NCI-H345 (cell line): ENCODE results near the gene AHNAK.
A peak's percentile ranks its signal among the peaks of the same experiment; 100 is the strongest.

Experiments
- DNase-seq: peaks from one replicate; lab custom pipeline; 2025; lab: John Stamatoyannopoulos, UW

The AHNAK gene

DNA sequence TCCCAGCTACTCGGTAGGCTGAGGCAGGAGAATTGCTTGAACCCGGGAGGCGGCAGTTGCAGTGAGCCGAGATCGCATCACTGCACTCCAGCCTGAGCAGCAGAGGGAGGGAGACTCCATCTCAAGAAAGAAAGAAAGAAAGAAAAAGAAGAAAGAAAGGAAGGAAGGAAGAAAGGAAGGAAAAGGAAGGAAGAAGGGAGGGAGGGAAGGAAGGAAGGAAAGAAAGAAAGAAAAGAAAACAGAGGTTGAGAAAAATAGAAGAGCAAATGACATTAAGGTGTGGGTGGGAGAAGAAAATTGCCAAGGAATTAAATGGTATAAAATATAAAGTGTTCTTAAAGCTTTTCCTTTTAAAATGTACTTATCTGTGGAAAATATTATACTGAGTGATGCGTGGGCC is 49.9 kb downstream of the AHNAK start:
- DNase-seq = no peak

DNA sequence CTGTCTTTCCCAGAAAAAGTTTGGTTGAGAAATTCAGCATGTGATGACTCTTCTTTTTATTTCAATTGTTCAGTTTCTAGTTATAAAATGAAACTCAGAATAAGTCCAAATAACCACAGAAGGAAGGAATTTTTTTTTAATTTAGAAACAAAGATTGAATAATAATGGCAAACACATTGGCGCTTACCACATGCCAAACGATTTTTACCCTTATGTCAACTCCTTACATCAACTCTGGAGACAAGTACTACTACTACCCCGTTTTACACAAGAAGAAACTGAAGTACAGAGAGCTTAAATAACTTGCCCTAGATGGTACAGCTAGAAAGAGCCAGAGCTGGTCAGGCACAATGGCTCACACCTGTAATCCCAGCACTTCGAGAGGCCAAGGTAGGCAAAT is 52.4 kb downstream of the AHNAK start:
- no peak for DNase-seq

DNA sequence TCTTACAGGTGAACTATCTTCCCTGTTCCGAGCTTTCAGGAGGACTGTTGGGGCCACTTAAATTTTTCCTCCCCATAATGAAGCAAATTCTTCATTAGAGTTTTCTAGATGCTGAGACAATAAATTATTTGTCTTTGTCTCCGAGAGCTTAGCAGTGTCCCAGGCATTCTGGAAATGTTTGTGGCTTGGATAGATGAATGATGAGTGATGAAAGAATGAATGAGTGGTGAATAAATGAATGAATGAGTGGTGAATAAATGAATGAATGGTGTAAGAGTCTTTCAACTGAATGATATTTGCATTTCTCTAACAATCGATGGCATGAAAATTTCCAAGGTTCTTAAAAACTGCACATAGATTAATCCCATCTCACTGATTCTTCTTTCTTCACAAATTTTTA is 52.8 kb downstream of the AHNAK start:
- no peak for DNase-seq

- DNase-seq = no peak
Measured at GRCh38 chr11:62492586-62492985, 54.0 kb downstream of the AHNAK start.

GRCh38 chr11:62491571-62492329 is 54.9 kb downstream of the AHNAK start:
- DNase-seq = no peak

GRCh38 chr11:62489204-62489603 is 57.4 kb downstream of the AHNAK start:
- no peak for DNase-seq

GRCh38 chr11:62487738-62488551 is 58.7 kb downstream of the AHNAK start:
- peak; percentile 60 for DNase-seq

GRCh38 chr11:62487136-62487535 is 59.5 kb downstream of the AHNAK start:
- DNase-seq = no peak

DNA sequence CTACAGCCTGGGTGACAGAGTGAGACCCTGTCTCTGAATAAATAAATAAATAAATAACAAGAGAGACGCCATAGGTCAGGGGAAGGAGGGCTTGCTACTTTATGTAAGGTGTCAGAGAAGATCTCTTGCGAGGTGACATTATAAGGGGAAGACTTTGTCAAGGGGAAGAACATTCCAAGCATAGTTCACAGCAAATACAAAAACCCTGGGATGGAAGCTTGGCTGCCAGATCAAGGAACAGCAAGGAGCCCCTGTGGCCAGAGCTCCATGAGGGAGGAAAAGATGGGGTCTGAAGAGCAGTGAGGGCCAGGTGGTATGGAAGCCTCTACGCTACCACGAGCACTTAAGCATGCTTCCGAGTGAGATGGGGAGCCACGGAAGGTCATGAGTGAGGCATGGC is 62.3 kb downstream of the AHNAK start:
- no peak for DNase-seq

- DNase-seq = no peak
Measured at GRCh38 chr11:62482753-62483152, 63.9 kb downstream of the AHNAK start.

DNA sequence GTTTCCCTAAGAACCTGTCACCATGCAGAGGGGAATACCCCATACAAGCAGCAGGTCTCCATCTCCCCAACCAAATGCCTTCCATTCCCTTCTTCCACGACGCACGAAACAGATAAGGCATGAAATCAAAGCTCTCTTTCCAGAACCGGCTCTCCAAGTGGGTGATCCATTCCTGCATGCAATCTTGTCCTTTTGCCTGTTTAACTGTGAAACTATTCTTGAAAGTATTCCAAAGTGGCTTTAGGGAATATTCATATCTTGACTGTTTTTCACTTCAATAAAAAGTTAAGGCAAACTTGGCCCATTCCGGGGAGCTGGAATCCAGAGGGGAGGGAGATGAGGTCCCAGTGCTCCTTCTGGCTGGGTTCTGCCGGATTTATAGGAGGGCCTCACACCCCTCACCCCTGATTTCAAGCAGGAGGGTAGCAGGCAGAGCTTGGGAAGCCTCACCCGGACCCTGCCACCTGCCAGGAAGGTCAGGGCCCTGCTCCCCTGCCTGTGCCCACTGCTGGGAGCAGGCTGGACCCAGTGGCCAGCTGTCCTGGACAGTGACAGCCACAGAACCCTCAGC is 66.9 kb downstream of the AHNAK start:
- no peak for DNase-seq

DNA sequence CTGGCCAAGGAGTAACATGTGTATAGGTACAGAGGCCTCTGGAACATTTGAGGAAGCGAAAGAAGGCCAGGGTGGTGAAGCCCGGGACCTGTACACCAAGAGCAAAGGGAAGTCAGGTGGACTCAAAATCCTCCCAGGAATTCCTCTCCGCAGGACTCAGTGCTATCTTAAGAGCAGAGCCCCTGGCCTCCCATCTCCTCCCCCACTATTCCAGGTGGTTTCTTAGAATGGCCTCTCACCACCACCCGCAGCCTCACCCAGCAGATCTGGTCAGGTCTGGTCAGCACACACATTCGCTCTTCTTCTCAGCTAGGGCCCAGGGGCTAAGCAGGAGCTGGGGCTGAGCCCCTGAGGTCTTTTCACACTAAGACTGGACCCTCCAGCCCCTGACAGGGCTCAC is 68.7 kb downstream of the AHNAK start:
- DNase-seq = no peak

DNA sequence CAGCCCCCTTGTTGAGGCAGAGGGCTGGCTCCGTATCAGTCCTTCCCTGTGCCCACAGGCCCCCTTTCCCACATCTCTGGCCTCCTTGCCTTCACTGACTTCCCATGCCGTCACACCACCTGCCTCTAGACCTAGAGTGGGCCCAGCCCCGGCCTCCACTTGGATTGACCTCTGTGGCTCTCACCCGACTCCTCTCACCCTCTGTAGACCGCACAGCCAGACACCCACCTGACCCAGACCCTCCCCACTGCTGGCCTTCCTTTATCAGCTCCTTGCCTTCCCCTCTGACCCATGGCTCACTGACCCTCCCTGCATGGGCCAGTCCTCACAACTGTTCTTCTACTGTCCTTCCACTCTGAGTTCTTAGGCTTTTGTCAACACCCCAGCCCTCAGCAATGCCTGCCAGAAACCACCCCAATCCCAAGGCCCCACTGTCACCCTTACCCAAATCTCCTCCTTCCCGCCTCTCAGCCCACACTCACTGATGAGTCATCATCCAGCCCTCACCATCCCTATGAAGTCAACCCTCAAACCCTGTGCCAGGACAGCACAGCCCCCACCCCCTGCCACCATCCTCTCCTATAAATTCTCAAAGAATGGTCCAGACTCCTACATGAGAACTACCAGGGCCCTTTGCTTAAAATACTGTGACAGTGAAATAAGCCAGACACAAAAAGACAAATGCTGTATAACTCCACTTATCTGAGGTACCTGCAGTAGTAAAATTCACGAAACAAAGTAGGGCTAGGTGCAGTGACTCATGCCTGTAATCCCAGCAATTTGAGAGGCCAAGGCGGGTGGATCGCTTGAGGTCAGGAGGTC is 74.3 kb downstream of the AHNAK start:
- no peak for DNase-seq

DNA sequence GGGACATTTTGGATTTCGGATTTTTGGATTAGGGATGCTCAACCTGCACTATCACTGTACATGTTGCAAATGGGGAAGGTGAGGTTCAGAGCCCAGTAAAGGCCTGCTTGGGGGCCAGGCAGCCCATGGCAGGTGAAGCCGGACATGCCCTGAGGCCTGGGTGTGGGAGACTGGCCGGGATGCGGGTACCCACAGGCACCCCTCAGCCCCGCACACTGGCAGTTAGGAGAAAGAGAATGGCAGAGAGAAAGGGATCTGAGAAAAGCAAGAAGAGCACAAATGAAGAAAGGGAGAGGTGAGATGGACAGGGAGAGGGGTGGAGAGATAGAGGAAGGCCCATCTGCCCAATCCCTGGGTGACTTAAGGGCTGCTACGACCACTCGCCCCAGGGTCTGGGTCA is 75.0 kb downstream of the AHNAK start:
- DNase-seq = no peak

DNA sequence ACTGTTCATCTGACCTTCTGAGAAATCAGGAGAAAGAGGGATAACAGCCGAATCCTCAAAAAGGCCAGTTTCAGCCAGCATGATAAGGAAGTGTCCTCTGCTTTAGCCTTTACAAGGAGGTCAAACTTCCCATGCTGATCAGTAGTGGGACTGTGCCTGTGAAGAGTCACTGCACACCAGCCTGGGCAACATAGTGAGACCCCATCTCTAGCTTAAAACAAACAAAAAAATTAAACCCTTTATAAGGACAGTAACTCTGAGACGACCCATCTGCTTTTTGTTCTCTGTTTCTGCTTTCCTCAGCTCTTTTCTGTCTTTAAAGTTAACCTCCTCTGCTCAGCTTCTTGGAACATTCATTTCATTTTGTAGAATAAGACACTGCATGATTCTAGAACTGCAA is 78.0 kb downstream of the AHNAK start:
- DNase-seq = no peak

GRCh38 chr11:62466444-62466843 is 80.2 kb downstream of the AHNAK start:
- no peak for DNase-seq

DNA sequence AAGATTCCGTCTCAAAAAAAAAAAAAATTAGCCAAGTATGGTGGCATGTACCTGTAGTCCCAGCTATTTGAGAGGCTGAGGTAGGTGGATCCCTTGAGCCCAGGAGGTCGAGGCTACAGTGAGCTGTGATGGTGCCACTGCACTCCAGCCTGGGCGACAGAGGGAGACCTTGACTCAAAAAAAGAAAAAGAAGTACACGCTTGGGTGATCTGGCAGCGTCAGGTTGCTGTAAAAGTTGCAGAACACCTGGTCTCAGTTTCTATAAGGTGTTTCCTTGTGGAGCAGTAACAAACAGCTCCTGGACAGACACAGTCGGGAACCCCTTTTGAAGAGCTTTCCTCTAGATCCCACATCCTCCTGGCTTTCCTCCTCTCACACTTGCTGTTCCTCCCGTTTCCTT is 82.0 kb downstream of the AHNAK start:
- no peak for DNase-seq

DNA sequence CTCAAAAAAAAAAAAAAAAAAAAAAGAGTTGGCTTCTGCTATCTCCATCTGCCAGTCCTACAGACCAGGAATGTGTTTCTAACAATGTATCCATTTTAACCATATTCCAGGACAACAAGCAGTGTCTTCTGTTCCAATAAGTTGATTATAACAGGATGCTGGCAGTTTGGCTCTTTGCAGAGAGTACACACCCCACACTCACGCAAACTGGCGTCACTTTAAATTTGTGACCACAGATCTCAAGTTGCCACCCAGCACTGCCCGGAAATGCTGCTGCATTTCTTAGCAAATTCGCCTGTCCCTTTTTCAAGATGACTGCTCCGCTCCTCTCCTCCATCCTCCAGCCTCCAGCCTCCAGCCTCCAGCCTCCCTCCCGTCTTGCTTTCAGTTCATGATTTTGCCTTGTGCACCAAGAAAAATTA is 83.5 kb downstream of the AHNAK start:
- DNase-seq = no peak

DNA sequence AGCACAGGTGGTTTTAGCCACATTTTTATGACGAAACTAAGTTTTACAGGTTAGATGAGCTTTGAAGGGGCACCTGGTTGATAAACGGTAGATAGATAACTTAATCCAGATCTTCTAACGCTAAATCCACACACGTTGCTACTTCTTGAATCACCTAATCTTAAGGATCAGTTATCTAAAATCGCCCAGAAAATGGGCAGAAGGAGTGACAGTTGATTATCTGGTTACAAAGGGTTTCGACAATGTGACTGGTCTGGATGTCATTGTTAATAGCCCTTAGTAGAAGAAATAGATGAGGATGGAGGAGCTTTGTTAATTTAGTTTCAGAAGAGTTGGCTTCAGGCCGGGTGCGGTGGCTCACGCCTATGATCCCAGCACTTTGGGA is 84.1 kb downstream of the AHNAK start:
- DNase-seq = no peak

- DNase-seq = no peak
Measured at GRCh38 chr11:62461740-62462507, 84.7 kb downstream of the AHNAK start.

DNA sequence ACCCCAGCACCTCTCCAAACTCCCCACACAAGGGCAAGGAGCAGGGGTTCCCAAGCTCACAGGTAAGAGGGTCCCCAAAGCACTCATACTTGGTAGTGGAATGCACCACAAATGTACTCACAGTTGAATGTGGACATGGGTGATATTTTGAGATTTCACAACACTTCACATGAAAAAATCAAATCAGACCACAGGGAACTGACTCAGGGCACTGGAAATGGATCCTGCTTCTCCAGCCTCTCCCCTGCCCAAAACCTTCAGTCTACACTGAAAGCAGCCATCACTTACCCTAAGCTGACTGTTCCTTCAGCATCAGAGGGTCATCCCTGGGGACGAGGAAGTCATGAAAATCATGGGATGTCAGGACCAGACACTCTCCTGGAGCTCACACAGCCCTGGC is 87.5 kb downstream of the AHNAK start:
- no peak for DNase-seq
